TTC549 (cell line): ENCODE results near the gene CLIP1.

ENCODE experiments used
- FAIRE-seq: peaks from 2 replicates; lab custom pipeline; 2012; peaks lifted over from hg19 to GRCh38; lab: Jason Lieb, UNC

CLIP1 gene

DNA sequence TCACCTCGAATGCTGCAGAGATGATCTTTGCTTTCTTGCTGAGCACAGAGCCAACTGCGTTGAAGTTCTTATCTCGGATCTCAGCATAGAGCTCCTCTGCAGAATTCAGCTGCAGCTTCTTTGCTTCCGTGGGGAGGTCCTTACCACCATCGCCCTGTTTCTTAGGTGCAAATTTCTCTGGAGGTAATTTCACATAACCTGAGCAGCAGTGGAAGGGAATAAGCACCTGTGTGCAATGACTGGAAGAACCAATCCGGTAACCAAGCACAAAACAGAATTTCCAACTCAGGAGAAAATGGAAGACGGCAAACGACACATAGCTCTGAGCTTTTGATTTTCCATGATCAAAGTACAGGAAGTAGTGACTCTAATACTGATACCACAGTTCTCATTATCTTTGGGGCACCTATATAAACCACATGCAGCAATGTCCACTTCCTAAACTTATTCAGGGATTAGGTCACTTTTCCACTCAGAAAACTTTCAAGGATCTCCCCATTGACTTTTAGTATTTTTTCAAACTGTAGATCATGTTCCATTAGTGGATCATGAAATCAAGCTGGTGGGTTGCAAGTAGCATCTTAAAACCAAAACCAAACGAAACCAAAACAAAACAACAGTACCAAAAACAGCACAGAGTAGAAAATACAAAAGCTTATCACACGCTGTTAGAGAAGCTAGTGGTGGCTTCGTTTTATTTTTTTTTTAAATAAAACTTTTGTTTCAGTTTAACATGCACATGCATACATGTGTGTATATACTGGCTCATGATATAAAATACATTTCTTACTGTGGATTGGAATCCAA is 177.7 kb downstream of the CLIP1 start:
- no peak for FAIRE-seq

DNA sequence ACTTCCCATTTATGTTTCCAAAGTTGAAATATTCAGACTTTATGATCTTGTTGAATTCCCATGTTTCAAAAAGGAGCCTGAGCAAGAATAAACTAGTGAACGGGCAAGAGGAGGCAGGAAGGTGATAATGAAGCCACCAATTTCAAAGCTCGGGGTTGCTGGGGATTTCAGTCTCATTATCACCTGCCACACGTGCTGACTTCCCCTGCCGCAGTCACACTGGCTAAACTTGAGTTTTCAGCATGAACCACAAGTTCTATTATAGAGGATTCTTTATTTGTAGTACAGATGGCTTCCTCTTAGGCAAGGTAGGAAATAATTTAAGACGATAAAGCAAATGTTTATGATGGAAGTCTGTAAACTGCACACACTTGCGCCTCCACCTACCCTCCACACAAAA is 178.5 kb downstream of the CLIP1 start:
- FAIRE-seq = no peak

DNA sequence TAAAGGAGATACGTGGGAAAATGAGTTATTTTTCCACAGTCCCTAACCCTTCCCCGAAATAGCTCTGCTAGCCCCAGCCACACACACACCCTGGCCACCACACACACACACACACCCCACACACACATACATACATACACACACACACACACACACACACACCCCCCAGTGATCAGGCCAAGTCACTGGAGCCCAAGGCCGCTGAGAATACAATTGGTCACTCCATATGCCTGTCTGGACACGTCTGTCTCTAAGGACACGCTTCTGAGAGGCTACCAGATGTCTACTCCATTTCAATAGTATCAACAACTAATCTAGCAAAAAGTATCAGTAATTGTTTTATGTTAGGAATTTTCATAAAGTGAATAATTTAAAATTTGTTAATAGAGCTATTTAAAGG is 183.6 kb downstream of the CLIP1 start:
- FAIRE-seq = no peak

DNA sequence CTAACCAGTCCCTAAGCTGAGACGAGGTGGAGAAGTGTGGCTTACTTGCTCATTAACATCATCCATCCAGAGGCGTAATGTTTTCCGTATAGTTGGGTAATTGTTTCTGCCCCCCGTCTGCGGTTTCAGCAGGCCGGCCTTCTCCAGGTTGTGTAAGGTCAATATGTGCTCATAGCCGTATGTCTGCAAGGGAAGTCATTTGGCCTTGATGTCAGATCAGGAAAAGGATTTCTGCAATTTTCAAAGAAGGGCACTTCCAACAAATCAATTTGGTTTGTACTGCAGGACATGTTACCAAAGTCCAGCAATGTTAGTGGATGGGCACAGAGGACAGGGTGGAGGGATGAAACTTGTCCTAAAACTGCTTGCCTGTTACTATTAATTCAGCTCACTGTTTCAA is 186.7 kb downstream of the CLIP1 start:
- no peak for FAIRE-seq

DNA sequence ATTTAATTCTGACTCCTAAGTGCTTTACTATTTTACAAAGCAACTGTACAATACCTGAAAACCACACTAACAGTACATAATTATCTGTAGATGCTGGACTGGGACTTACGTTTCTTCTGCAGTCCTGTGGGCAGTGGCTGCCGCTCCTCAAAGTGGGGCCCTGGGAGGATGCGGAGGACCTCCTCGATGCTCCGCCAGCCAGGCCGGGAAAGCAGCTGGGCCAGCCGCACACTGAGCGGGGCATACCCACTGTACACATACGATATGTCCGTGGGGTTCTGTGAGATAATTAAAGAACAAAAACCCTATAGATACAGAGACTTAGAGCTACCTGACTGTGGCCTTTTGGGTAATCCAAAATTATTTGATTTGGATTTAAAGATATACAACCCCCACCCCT is 189.8 kb downstream of the CLIP1 start:
- FAIRE-seq = no peak

- no peak for FAIRE-seq
Measured at GRCh38 chr12:122230798-122231197, 191.7 kb downstream of the CLIP1 start.

- no peak for FAIRE-seq
Measured at GRCh38 chr12:122228092-122228491, 194.4 kb downstream of the CLIP1 start.

DNA sequence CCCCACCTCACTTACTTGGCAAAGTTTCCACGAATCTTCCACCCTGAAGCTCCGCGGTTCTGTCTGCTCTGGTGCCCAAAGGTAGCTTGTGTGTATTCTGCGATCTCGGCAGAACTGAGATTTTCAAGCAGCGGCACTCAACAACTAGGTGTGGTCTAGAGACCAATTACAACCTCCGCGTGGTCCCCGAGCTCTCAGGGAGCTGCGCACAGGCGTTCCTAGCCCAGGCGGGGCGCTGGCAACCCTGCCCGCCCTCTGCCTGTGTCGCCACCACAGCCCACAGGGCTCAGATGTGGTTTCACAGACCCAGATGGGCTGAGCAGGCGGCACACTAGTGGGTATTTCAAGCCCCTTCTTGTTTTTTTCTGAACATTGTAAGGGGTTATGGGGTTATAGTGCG is 195.1 kb downstream of the CLIP1 start:
- no peak for FAIRE-seq

DNA sequence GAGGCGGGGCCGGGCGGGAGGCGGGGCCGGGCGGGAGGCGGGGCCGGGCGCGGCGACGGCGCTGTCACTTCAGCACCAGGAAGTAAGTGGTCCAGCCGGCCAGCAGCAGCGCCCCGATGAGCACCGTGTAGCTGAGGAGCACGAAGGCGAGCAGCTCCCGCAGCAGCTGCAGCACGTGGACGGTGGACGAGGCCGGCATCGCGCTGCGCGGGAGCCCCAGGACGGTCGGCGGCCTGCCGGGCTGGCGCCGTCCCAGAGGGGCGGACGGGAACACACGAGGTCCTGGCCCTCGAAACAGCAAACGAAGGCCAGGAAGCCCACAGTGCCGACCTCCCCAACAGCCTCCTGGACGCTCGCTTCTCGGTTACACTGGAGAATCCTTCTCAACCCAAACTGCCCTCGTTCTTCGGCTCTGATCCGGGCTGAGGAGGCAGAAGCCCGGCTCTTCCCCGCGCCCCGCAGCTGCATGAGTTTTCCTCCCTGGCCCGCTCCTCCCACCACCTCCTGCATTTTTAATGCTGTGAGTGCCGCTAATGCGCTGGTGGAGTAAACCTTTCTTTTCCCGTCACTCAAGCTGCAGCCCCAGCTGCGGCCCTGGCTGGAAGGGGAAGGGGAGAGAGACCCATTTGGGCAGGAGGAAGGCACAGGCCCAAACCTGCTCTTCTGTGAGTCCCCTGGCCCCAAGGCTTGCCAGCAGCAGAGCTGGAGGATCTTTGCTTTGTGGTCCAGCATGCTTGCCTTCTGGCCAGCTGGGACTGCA is 195.9 kb downstream of the CLIP1 start:
- no peak for FAIRE-seq

DNA sequence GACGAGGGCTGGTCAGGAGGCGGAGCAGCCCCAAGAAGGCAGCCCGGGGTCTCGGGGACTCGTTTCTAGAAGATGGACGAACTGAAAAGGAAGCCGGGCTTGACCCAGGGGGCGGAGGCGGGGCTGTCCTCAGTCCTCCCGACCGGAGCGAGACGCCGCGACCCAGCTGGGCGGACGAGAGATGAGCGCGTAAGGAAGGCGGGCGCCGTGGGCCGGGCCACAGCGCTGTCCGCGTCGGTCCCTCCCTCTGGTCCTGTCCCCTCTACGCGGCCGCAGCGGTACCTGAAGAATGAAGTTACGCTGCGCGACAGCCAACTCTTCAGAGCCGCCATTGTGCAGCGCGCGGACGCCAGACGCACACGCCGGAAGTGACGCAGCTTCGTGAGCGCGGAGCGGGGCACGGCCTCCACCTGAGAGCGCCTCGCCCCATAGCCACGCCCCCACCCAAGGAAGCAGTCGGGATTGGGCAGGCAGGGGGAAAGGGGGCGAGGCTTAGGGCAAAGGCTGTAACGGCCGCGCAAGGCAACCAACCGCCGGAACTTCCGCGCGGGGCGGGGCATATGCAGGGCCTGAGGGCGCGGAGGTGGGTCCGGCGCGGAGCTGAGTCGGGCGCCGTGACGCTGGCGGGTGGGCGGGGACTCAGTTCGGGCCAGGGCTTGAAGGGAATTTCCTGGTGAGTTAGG is 196.6 kb downstream of the CLIP1 start, which contains the start of gene DIABLO:
TSS of gene DIABLO (minus strand) at position 370 of the 683 bp plus-strand sequence. CDS start at position 332, 38 bp downstream.
- FAIRE-seq = peak; percentile 89
